ENCODE data around the gene MAP2K2. TPM values are rescaled to one million over a fixed set of nuclear protein-coding genes. Genes with fewer than 3 reads are reported as not detected.
A peak's percentile ranks its signal among the peaks of the same experiment; 100 is the strongest.

The MAP2K2 gene
- total and polyA plus RNA-seq, 9 of the 15 experiments (the other 6 are each of a cell fraction or from before 2014, with no cell fraction given), result 1.0 to 151 (median 58.3) TPM

GRCh38 chr19:4064496-4065260 lies 59.2 kb downstream of the MAP2K2 start (continued):
- TF ChIP-seq ZBTB33 (CRISPR knock-in tag; IDR thresholded peaks at IDR 0.05) (0 out of 2 replicates have a peak, but pooled peaks have one; percentile 20), IFI16 (CRISPR knock-in tag; IDR thresholded peaks at IDR 0.05) (no peak), ZBTB7A (IDR thresholded peaks at IDR 0.05; ENCODE audit: borderline replicate concordance, control insufficient read depth, low read depth, low read length) (0 out of 2 replicates have a peak, but pooled peaks have one; percentile 9), PHF8 (IDR thresholded peaks at IDR 0.05; ENCODE audit: borderline replicate concordance, low read length) (peak; percentile 11; the same call in 1 of the 2 replicates), ZNF354B (CRISPR knock-in tag; IDR thresholded peaks at IDR 0.05) (no peak), REST (IDR thresholded peaks at IDR 0.05; ENCODE audit: borderline replicate concordance) (0 out of 2 replicates have a peak, but pooled peaks have one; percentile 4), REST (CRISPR knock-in tag; IDR thresholded peaks at IDR 0.05; ENCODE audit: low read depth) (no peak), BRD9 (IDR thresholded peaks at IDR 0.05; ENCODE audit: low read depth, partially characterized antibody) (no peak), SOX6 (IDR thresholded peaks at IDR 0.05) (no peak), PCBP1 (IDR thresholded peaks at IDR 0.05; ENCODE audit: low read depth, low read length, poor library complexity, severe bottlenecking) (peak; percentile 76), ZNF766 (CRISPR knock-in tag; conservative IDR thresholded peaks at IDR 0.05) (no peak), NR3C1 (CRISPR knock-in tag; IDR thresholded peaks at IDR 0.05) (0 out of 2 replicates have a peak, but pooled peaks have one; percentile 43), ZSCAN29 (IDR thresholded peaks at IDR 0.05) (no peak), SMARCE1 (IDR thresholded peaks at IDR 0.05) (peak; percentile 12; the same call in 1 of the 2 replicates), MYNN (IDR thresholded peaks at IDR 0.05) (0 out of 2 replicates have a peak, but pooled peaks have one; percentile 46), MYNN (CRISPR knock-in tag; IDR thresholded peaks at IDR 0.05) (no peak), TGIF2 (CRISPR knock-in tag; IDR thresholded peaks at IDR 0.05) (peak; percentile 73; the same call in 1 of the 2 replicates), CREB1 (IDR thresholded peaks at IDR 0.05) (no peak), CREB1 (CRISPR knock-in tag; IDR thresholded peaks at IDR 0.05) (peak; percentile 36; the same call in 1 of the 2 replicates), TCF7 (IDR thresholded peaks at IDR 0.05; ENCODE audit: borderline replicate concordance) (0 out of 2 replicates have a peak, but pooled peaks have one; percentile 39), POLR2A (conservative IDR thresholded peaks at IDR 0.05) (peak; percentile 31; the same call in 1 of the 2 replicates)
